Neural cell (in vitro differentiated cells): ENCODE results near the gene ZNF195. TPM values are rescaled to one million over a fixed set of nuclear protein-coding genes. Genes with fewer than 3 reads are reported as not detected.
"Not testable (repeated sequence)": the region's sequence is repeated elsewhere in the genome, so short reads cannot be mapped to it uniquely, and the experiment has no call there.

ENCODE experiments used
- H2AFZ ChIP-seq: fragments of 200-600, 300-800 bp; sonication (generic), shearing (Covaris generic); 2 replicates; pipeline ENCODE4 v1.6.0; 2014; ENCODE audit warnings: low read depth, mild to moderate bottlenecking, antibody characterized with exemption, low read length, moderate library complexity
- H3F3A ChIP-seq: fragments of 200-600 bp; shearing (Covaris generic); 2 replicates; pipeline ENCODE4 v1.6.1; 2016; ENCODE audit warnings: mild to moderate bottlenecking, moderate library complexity, mixed read lengths, antibody characterized with exemption, low read length; ENCODE audit not compliant: insufficient read depth, poor library complexity, severe bottlenecking
- H3K27ac ChIP-seq: fragments of 200-600, 300-800 bp; sonication (generic), shearing (Covaris generic); 2 replicates; pipeline ENCODE4 v1.5.1; 2014; ENCODE audit warnings: mild to moderate bottlenecking, low read length, moderate library complexity
- H3K27me3 ChIP-seq: fragments of 300-800, 200-600 bp; sonication (generic), shearing (Covaris generic); 2 replicates; pipeline ENCODE4 v1.6.0; 2014; ENCODE audit warnings: mild to moderate bottlenecking, low read depth, low read length, moderate library complexity; ENCODE audit not compliant: insufficient read depth
- H3K36me3 ChIP-seq: fragments of 300-800, 200-600 bp; sonication (generic), shearing (Covaris generic); 2 replicates; pipeline ENCODE4 v1.5.1; 2014; ENCODE audit warnings: mild to moderate bottlenecking, antibody characterized with exemption, low read length, moderate library complexity; ENCODE audit not compliant: insufficient read depth
- H3K4me2 ChIP-seq: fragments of 300-800, 200-600 bp; sonication (generic), shearing (Covaris generic); 2 replicates; pipeline ENCODE4 v1.6.0; 2014; ENCODE audit warnings: mild to moderate bottlenecking, low read length
- H3K4me3 ChIP-seq: fragments of 300-800, 200-600 bp; sonication (generic), shearing (Covaris generic); 2 replicates; pipeline ENCODE4 v1.5.1; 2014; ENCODE audit warnings: mild to moderate bottlenecking, low read length, moderate library complexity
- H3K79me2 ChIP-seq: fragments of 200-600 bp; shearing (Covaris generic); replicated peaks from 2 replicates; pipeline ENCODE4 v1.6.0; 2014; ENCODE audit warnings: mild to moderate bottlenecking, low read length, moderate library complexity; ENCODE audit not compliant: insufficient read depth
- H3K9ac ChIP-seq: fragments of 300-800, 200-600 bp; sonication (generic), shearing (Covaris generic); 2 replicates; pipeline ENCODE4 v1.6.1; 2016; ENCODE audit warnings: mild to moderate bottlenecking, low read length, mixed read lengths
- H3K9me2 ChIP-seq: fragments of 200-600 bp; shearing (Covaris generic); 2 replicates; pipeline ENCODE4 v1.6.1; 2016; ENCODE audit warnings: mild to moderate bottlenecking, low read length, mixed read lengths; ENCODE audit not compliant: insufficient read depth
- H3K9me3 ChIP-seq: fragments of 200-600, 300-800 bp; sonication (generic), shearing (Covaris generic); 2 replicates; pipeline ENCODE4 v1.6.1; 2016; ENCODE audit warnings: mild to moderate bottlenecking, mixed run types, low read length, moderate library complexity, mixed read lengths
- H4K20me1 ChIP-seq: fragments of 200-600 bp; shearing (Covaris generic); 2 replicates; pipeline ENCODE4 v1.6.1; 2016; ENCODE audit warnings: mild to moderate bottlenecking, mixed run types; ENCODE audit not compliant: insufficient read depth
- CTCF ChIP-seq: fragments of 450-650 bp; IDR thresholded peaks from 2 replicates; pipeline ENCODE4 v1.5.1; 2014; ENCODE audit warnings: antibody characterized with exemption, mild to moderate bottlenecking, moderate library complexity; ENCODE audit not compliant: poor library complexity, severe bottlenecking
- EP300 ChIP-seq: fragments of 450-650 bp; conservative IDR thresholded peaks from 2 replicates; pipeline ENCODE4 v1.6.1; 2014; ENCODE audit warnings: antibody characterized with exemption, mild to moderate bottlenecking, moderate library complexity; ENCODE audit not compliant: poor library complexity, severe bottlenecking
- EZH2 ChIP-seq: fragments of 200-600, 300-800 bp; shearing (Covaris generic), sonication (generic); IDR thresholded peaks from 2 replicates; pipeline ENCODE4 v1.6.1; 2014; ENCODE audit warnings: antibody characterized with exemption, low read length, borderline replicate concordance, mild to moderate bottlenecking; ENCODE audit not compliant: insufficient read depth, poor library complexity, severe bottlenecking
- MXI1 ChIP-seq: fragments of 450-650 bp; conservative IDR thresholded peaks from 2 replicates; pipeline ENCODE4 v1.6.1; 2014; ENCODE audit warnings: antibody characterized with exemption, mild to moderate bottlenecking; ENCODE audit not compliant: poor library complexity, severe bottlenecking
- POLR2AphosphoS5 ChIP-seq: IDR thresholded peaks from 2 replicates; pipeline ENCODE4 v1.6.1; 2012
- RAD21 ChIP-seq: fragments of 450-650 bp; conservative IDR thresholded peaks from 2 replicates; pipeline ENCODE4 v1.6.1; 2014; ENCODE audit warnings: antibody characterized with exemption, mild to moderate bottlenecking, moderate library complexity
- REST ChIP-seq: IDR thresholded peaks from 2 replicates; pipeline ENCODE4 v1.6.1; 2012; ENCODE audit warnings: borderline replicate concordance
- SMC3 ChIP-seq: fragments of 450-650 bp; conservative IDR thresholded peaks from 2 replicates; pipeline ENCODE4 v1.6.1; 2014; ENCODE audit warnings: antibody characterized with exemption, mild to moderate bottlenecking, moderate library complexity; ENCODE audit not compliant: poor library complexity
- TAF1 ChIP-seq: IDR thresholded peaks from 2 replicates; pipeline ENCODE4 v1.6.1; 2012; ENCODE audit warnings: low read depth
- polyA minus RNA-seq: library from RNA; depleted of rRNA, polyadenylated mRNA; stranded (reverse); fragments of >200 nt; gene quantifications from 2 replicates; pipeline ENCODE4 v1.2.3, GENCODE V29; 2014
- polyA plus RNA-seq: library from polyadenylated mRNA; depleted of rRNA; stranded (reverse); fragments of >200 nt; gene quantifications from 2 replicates; pipeline ENCODE4 v1.2.3, GENCODE V29; 2014

ZNF195 gene
- polyA plus RNA-seq (89.0 and 101 TPM in 2 replicates), polyA minus RNA-seq (129 and 143 TPM in 2 replicates)

GRCh38 chr11:3378426-3379423, at the start of gene ZNF195:
Gene ZNF195, minus strand, starts transcription at chr11:3379146. Its CDS starts 106 bp downstream, at chr11:3379040.
- TF ChIP-seq POLR2AphosphoS5 (peak; percentile 96), TAF1 (peak; percentile 95), EZH2 (no peak), SMC3 (peak; percentile 39), CTCF (no peak), EP300 (peak; percentile 57), REST (peak; percentile 96), RAD21 (no peak), MXI1 (peak; percentile 79)
- peaks cover 30% of the 10 kb centered on the region for H3K36me3 ChIP-seq
- peak within 1 kb of the TSS; percentile 72 for H3K4me2 ChIP-seq
- no peaks in the 10 kb centered on the region for H3K27me3 ChIP-seq
- H3F3A ChIP-seq: no peaks in the 10 kb centered on the region
- H3K9me3 ChIP-seq: no peaks in the 10 kb centered on the region
- H4K20me1 ChIP-seq: no peaks in the 10 kb centered on the region
- H3K27ac ChIP-seq: peak within 1 kb of the TSS; percentile 95
- H3K9me2 ChIP-seq: no peaks in the 10 kb centered on the region
- H2AFZ ChIP-seq: peak within 1 kb of the TSS; percentile 95
- H3K4me3 ChIP-seq: peak within 1 kb of the TSS; percentile 97
- peak within 1 kb of the TSS; percentile 99 for H3K9ac ChIP-seq
- H3K79me2 ChIP-seq: peaks cover 52% of the 10 kb centered on the region

GRCh38 chr11:3428076-3428475, 49.1 kb upstream of the ZNF195 start:
- not testable (repeated sequence) for H3K27ac ChIP-seq, H2AFZ ChIP-seq, H3K9me3 ChIP-seq, H3K36me3 ChIP-seq, H3K4me2 ChIP-seq, H3K27me3 ChIP-seq, H3F3A ChIP-seq, H3K79me2 ChIP-seq, H3K4me3 ChIP-seq, H3K9me2 ChIP-seq, H4K20me1 ChIP-seq, H3K9ac ChIP-seq

GRCh38 chr11:3426541-3426940, 47.6 kb upstream of the ZNF195 start:
- H3K4me2 ChIP-seq, H3K9me3 ChIP-seq, H3F3A ChIP-seq, H2AFZ ChIP-seq, H3K79me2 ChIP-seq, H4K20me1 ChIP-seq, H3K27ac ChIP-seq, H3K27me3 ChIP-seq, H3K4me3 ChIP-seq, H3K36me3 ChIP-seq, H3K9ac ChIP-seq, H3K9me2 ChIP-seq: not testable (repeated sequence)

- not testable (repeated sequence) for H3K9me3 ChIP-seq, H4K20me1 ChIP-seq, H3K27ac ChIP-seq, H3K9me2 ChIP-seq, H3K36me3 ChIP-seq, H3K4me2 ChIP-seq, H3K27me3 ChIP-seq, H2AFZ ChIP-seq, H3K9ac ChIP-seq, H3K79me2 ChIP-seq, H3F3A ChIP-seq
- H3K4me3 ChIP-seq: peak overlapping the region; percentile 70
These were observed 45.0 kb upstream of the ZNF195 start for GRCh38 chr11:3423928-3424327.
